Fibroblast of lung (primary cell): ENCODE results near the gene ACOT7.

Experiments used
- EZH2 ChIP-seq: IDR thresholded peaks from 2 replicates; pipeline ENCODE4 v1.5.1; 2012; ENCODE audit warnings: low read length, control low read depth, mild to moderate bottlenecking; ENCODE audit errors: missing control alignments
- TF ChIP-seq, protein P1 (sequence below), 2 donors: IDR thresholded peaks in 1 of 2; conservative IDR thresholded peaks in 1 of 2; 1 replicate in 1 of 2; 2 replicates in 1 of 2; pipeline ENCODE4 v1.5.1; 2011 to 2012; ENCODE audit warnings: low read length in 2 of 2, control low read depth in 1 of 2, inconsistent platforms in 1 of 2, low read depth in 1 of 2, mild to moderate bottlenecking in 1 of 2

- TF ChIP-seq, protein P1, sequence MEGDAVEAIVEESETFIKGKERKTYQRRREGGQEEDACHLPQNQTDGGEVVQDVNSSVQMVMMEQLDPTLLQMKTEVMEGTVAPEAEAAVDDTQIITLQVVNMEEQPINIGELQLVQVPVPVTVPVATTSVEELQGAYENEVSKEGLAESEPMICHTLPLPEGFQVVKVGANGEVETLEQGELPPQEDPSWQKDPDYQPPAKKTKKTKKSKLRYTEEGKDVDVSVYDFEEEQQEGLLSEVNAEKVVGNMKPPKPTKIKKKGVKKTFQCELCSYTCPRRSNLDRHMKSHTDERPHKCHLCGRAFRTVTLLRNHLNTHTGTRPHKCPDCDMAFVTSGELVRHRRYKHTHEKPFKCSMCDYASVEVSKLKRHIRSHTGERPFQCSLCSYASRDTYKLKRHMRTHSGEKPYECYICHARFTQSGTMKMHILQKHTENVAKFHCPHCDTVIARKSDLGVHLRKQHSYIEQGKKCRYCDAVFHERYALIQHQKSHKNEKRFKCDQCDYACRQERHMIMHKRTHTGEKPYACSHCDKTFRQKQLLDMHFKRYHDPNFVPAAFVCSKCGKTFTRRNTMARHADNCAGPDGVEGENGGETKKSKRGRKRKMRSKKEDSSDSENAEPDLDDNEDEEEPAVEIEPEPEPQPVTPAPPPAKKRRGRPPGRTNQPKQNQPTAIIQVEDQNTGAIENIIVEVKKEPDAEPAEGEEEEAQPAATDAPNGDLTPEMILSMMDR (conservative IDR thresholded peaks at IDR 0.05 in 1 of 2, IDR thresholded peaks at IDR 0.05 in 1 of 2; ENCODE audit: low read depth in 1 of 2, low read length in 2 of 2): no peak
- no peak for TF ChIP-seq EZH2
Measured at GRCh38 chr1:6256645-6257044, 136.9 kb downstream of the ACOT7 start.
